ENCODE results near the gene TTLL13. TPM values are rescaled to one million over a fixed set of nuclear protein-coding genes. Genes with fewer than 3 reads are reported as not detected.
A peak's percentile ranks its signal among the peaks of the same experiment; 100 is the strongest.

Gene TTLL13
- total RNA-seq, 2 donors from 2014 or later = not detected

DNA sequence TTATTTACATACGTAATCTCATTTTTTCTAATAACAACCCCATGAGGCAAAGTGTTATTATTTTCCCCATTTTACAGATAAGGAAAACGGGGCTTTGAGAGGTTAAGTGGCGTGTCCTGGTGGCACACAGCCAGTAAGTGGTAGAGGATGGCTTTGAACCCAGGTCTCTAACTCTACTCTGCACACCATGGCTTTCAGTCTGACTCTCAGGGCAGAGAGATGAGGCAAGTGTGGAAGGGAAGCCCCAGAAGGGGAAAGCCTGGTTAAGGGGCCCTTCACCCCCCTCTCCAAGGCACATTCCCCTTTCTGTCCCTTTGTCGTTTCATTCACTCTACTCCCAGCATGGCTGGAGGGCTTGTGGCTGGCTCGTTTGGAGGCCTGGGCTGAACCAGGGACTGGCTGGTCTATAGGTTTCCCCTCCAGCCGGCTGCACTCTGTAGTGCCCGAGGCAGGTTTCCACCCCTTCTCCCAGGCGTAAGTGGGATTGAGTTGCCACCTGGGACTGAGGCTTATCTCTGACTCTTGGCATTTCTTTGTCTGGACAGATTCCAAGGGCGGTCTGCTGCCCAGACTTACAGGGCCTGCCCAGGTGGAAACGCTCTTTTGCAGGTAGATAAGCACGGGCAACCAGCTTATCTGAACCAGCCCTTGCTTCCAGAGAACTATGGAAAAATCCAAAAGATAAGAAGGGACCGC, 36.1 kb upstream of the TTLL13 start:
- ATAC-seq = peak; percentile 8 to 13
- DNase-seq = no peak
- intact Hi-C loops (cut with DNase I) = no loop called here

DNA sequence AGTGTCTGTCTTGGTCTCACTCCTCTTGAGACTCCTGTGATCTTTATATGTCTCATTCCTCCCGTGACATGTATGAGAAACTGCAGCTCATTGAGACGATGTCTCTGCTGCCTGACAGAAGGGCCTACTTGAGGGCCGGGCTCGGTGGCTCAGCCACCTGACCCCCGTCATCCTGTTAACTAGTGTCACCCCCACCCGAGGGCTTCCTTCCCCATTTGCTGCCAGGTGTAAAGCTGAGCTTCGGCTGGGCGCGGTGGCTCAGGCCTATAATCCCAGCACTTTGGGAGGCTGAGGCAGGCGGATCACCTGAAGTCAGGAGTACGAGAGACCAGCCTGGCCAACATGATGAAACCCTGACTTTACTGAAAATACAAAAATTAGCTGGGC, 35.5 kb upstream of the TTLL13 start:
- intact Hi-C loops (cut with DNase I) = no loop called here
- ATAC-seq (no peak), DNase-seq (no peak)

DNA sequence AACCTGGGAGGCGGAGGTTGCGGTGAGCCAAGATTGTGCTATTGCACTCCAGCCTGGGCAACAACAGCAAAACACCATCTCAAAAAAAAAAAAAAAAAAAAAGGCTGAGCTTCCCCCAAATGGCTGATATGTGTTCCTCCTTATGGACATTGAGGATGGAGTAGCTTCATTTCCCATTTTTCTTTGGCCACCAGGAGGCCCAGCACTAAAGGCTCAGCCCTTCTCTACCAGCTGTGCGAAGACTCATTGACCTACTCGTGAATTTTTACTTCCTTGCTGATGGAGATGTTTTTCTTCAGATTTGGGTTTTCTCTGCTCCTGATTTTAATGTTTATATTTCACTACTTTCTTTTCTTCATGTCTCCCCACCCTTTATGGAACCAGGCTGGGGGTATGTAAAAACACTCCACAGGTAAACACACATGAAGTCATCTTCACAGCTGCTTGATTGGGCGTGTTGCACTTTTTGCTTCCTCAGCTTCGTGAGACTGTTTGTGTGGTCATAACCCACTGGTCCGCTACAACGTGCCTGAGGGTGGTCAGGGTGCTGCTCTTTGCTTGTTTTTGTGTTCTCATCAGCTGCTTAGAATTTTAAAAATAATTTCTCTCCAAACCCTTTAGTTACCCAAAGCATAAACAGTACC, 34.7 kb upstream of the TTLL13 start:
- ATAC-seq (no peak), DNase-seq (no peak)
- intact Hi-C loops (cut with DNase I) = no loop called here

DNA sequence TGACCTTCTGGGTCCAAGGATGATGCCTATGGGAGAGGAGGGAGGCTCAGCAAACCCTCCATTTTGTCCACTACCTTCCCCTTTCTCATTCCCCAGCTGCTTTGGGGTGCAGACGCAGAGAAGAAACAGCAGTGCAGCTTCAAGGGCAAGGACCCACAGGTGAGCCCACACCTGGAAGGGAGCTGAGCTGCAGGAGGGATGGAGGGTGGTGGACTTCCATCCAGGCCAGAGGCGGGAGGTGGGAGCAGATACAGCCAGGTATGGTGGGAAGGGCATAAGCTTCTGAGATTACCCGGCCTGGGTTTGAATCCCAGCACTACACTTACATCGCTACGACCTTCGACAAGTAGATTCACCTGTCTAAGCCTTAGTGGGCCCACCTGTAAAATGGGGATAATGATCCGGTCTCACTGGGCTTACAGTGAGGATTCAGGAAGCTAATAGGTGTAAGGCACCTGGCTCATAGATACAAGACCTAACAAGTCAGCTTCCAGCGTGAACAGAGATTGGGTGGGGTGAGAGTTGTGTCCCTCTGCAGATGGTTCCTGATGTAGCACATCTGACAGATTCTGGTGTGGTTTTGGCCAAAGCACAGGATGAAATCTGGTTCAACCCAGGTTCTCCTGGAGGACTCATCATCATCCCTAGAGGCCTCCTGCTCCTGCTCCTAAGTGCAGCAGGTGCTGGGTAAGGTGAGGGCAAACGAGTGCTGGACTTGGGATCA, 31.5 kb upstream of the TTLL13 start:
- intact Hi-C loops (cut with DNase I) = no loop called here
- ATAC-seq (no peak), DNase-seq (no peak)

DNA sequence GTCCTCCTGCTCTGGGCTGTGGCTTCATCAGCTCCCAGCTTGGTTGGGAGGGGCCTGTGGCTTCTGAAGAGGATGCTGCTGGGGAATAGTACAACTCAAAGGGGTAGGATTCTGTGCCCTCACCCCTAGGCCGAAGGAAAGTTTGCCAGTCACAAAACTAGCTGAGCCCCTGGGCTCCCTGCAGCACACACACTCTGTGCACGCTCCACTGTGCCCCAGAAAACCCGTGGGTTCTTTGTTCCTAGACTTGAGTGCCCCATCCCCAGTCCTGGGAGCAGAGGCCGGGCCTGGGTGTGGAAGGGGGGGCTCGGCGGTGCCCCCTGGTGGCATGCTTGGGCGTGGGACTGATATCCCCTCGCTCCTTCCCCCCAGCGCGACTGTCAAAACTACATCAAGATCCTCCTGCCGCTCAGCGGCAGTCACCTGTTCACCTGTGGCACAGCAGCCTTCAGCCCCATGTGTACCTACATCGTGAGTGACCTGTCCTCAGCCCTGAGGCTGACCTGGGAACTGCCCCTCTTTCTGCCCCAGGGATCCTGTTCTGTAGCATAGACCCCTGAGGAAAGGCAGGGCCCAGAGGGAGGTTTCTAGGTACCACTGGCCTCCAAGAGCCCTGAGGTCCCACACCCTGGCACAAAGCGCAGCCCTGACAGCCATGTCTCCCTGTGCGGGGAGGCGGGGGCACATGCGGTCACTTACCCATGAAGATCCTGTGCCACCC, 29.8 kb upstream of the TTLL13 start:
- intact Hi-C loops (cut with DNase I) = loop anchor here in 1 of 2 donors (5.0 kb wide), 1 partner anchor 67 kb away; no protein-coding TSS in a partner anchor

DNA sequence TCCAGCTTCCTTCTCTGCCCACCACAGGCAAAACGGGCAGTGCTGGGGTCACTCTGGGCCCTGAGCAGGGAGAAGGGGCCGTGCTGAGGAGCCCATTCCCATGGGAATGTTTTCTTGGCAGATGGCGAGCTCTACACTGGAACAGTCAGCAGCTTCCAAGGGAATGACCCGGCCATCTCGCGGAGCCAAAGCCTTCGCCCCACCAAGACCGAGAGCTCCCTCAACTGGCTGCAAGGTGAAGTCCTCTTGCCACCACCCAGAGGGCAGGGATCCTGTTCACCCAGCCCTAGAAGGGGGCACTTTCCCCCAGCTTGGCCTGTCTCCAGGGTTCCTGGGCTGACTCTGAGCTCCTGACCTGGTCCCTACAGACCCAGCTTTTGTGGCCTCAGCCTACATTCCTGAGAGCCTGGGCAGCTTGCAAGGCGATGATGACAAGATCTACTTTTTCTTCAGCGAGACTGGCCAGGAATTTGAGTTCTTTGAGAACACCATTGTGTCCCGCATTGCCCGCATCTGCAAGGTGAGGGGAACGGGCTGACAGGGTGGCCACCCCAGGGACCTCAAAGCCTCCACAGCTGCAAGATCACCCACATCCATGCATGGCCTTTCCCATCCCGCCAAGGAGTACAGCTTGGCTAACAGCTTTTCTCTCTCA, 28.0 kb upstream of the TTLL13 start:
- intact Hi-C loops (cut with DNase I) = loop anchor here in 1 of 2 donors (5.0 kb wide), 1 partner anchor 69 kb away; no protein-coding TSS in a partner anchor

More for the DNA sequence above, 29.8 kb upstream of the TTLL13 start:
- no peak for DNase-seq
- ATAC-seq = peak; percentile 29 to 61

DNA sequence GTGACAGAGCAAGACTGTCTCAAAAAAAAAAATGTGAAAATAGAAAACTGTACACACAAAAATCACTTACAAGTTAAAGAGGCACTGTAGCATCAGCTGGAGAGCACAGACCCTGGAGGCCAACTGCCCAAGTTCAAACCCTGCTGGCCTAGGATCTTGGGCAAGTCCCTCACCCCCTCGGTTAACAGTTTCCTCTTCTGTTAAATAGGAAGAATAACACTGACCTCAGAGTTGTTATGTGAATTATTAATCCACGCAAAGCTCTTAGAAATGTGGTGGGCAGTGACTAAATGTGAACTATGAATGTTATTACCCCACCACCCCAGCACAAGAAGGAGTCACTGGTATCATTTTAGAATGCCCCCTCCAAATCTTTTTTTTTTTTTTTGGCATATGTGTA, 26.8 kb upstream of the TTLL13 start:
- ATAC-seq (no peak), DNase-seq (no peak)
- intact Hi-C loops (cut with DNase I) = loop anchor here in 1 of 2 donors (5.0 kb wide), 1 partner anchor 70 kb away; no protein-coding TSS in a partner anchor

More for the DNA sequence above, 28.0 kb upstream of the TTLL13 start:
- peak; percentile 78 for DNase-seq
- peak; percentile 82 to 91 for ATAC-seq

DNA sequence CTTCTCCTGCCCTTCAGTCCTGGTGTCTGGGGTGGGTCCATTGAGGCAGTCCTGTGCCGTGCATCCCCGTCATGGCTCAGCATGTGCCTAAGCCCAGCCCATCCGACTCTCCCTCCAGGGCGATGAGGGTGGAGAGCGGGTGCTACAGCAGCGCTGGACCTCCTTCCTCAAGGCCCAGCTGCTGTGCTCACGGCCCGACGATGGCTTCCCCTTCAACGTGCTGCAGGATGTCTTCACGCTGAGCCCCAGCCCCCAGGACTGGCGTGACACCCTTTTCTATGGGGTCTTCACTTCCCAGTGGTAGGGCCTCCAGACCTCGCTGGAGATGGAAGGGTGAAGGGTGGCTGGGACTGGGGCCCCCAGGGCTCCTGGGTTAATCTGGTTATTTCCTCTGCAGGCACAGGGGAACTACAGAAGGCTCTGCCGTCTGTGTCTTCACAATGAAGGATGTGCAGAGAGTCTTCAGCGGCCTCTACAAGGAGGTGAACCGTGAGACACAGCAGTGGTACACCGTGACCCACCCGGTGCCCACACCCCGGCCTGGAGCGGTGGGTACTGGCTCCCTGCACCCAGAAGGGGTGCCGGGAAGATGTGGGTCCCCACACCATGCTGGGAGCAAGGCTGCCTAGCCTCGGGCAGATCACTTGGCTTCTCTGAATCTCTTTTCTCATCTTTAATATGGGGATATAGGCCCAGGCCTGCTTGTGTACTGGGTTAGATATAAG, 25.8 kb upstream of the TTLL13 start:
- intact Hi-C loops (cut with DNase I) = loop anchor here in 1 of 2 donors (5.0 kb wide), 1 partner anchor 71 kb away; no protein-coding TSS in a partner anchor
- no peak for ATAC-seq

DNA sequence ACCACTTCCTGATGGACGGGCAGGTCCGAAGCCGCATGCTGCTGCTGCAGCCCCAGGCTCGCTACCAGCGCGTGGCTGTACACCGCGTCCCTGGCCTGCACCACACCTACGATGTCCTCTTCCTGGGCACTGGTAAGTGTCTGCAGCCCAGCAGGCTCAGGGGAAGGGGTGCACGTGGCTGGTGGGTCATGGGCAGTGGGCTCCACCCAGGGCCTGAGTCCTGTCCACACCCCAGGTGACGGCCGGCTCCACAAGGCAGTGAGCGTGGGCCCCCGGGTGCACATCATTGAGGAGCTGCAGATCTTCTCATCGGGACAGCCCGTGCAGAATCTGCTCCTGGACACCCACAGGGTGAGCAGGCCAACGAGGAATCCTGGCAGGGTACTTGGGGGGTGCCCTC, 24.3 kb upstream of the TTLL13 start:
- no peak for DNase-seq
- intact Hi-C loops (cut with DNase I) = no loop called here
- no peak for ATAC-seq

More for the DNA sequence above, 25.8 kb upstream of the TTLL13 start:
- no peak for DNase-seq

DNA sequence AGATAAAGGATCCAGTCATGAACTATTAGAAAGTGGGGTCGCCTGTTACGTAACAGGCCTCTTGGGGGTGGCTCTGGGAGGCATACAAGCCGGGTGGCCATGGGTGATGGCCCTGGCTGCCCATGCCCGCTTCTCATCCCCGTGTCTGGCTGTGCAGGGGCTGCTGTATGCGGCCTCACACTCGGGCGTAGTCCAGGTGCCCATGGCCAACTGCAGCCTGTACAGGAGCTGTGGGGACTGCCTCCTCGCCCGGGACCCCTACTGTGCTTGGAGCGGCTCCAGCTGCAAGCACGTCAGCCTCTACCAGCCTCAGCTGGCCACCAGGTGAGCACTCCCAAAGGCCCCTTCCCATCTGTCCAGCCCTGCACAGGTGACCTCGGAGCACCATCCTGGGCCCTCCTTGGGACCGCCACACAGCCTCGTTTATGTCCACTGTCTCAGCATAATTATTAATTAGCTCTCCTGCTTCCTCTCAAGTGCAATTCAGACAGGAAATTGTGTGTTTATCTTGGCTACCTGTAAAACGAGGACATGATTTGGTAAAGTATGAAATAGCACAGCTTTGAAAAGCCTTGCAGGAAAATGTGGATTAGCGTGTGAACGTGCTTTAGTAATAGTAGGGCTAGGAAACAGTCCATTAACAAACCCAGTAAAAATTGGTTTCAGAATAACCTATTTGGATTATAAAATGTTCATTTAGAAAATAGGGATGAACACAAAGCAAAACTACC, 23.7 kb upstream of the TTLL13 start:
- ATAC-seq (no peak), DNase-seq (no peak)
- intact Hi-C loops (cut with DNase I) = no loop called here

DNA sequence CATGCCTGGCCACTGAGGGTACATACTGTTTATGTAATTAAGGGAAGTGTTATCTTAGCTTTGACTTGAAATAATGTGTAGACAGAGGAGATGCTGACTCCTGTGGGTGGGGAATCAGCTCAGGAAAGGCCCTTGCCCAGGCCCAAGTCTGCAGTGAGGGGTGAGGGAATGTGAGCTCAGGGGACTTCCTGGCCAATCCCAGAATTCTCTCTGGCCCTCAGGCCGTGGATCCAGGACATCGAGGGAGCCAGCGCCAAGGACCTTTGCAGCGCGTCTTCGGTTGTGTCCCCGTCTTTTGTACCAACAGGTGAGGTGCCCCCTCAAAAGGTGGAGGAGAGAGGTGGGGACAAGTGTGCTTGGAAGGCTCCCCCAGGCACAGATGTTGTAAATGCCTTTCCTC, 22.0 kb upstream of the TTLL13 start:
- DNase-seq (no peak), ATAC-seq (no peak)
- intact Hi-C loops (cut with DNase I) = no loop called here

DNA sequence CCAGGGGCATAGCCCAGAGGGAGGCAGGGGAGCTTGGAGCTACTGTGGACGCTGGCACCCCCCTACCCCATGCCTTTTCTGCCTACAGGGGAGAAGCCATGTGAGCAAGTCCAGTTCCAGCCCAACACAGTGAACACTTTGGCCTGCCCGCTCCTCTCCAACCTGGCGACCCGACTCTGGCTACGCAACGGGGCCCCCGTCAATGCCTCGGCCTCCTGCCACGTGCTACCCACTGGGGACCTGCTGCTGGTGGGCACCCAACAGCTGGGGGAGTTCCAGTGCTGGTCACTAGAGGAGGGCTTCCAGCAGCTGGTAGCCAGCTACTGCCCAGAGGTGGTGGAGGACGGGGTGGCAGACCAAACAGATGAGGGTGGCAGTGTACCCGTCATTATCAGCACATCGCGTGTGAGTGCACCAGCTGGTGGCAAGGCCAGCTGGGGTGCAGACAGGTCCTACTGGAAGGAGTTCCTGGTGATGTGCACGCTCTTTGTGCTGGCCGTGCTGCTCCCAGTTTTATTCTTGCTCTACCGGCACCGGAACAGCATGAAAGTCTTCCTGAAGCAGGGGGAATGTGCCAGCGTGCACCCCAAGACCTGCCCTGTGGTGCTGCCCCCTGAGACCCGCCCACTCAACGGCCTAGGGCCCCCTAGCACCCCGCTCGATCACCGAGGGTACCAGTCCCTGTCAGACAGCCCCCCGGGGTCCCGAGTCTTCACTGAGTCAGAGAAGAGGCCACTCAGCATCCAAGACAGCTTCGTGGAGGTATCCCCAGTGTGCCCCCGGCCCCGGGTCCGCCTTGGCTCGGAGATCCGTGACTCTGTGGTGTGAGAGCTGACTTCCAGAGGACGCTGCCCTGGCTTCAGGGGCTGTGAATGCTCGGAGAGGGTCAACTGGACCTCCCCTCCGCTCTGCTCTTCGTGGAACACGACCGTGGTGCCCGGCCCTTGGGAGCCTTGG, 21.3 kb upstream of the TTLL13 start:
- intact Hi-C loops (cut with DNase I) = no loop called here
- no peak for DNase-seq
- ATAC-seq = no peak

DNA sequence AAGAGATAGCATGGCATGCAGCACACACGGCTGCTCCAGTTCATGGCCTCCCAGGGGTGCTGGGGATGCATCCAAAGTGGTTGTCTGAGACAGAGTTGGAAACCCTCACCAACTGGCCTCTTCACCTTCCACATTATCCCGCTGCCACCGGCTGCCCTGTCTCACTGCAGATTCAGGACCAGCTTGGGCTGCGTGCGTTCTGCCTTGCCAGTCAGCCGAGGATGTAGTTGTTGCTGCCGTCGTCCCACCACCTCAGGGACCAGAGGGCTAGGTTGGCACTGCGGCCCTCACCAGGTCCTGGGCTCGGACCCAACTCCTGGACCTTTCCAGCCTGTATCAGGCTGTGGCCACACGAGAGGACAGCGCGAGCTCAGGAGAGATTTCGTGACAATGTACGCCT, 20.4 kb upstream of the TTLL13 start:
- ATAC-seq = no peak
- intact Hi-C loops (cut with DNase I) = no loop called here
- DNase-seq = no peak

DNA sequence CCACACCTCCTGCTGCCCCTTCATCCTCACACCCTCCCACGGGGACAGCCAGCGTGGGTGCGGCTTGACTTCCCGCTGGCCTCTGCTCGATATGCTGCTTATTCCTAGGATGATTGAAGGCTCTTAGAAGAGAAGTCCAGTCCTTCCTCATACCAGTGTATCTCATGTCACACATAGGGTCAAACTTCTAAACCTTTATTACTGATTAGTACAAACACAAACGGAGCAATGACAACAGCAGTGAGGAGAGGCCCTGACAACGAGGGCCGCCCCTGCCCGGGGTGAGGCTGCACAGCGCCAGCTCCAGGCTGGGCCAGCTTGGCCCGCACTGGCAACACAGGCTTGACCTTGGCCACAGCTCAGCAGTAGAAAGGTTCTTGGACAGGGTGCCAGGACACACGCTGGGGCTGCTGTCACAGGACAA, 19.3 kb upstream of the TTLL13 start:
- ATAC-seq (peak; percentile 9 to 25), DNase-seq (peak; percentile 55)
- intact Hi-C loops (cut with DNase I) = no loop called here

DNA sequence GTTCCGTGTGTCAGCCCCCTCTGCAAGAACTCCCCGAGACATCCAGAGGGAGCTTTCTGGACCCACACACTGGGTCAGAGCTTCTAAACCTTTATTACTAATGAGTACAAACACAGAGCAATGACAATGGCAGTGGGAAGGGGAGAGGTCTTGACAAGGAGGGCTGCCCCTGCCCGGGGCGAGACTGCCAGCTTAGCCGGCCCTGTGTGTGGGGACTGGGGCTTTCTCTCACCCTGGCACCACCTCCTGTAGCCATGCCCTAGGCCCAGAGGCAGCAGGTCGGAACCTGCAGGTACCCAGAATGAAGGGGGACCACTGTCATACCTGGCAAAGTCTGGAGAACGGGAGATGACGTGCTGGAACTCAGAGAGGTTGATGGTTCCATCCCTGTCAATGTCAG, 18.7 kb upstream of the TTLL13 start:
- intact Hi-C loops (cut with DNase I) = no loop called here
- DNase-seq = no peak
- no peak for ATAC-seq
